ENCODE data around the gene RAET1G.

The RAET1G gene

DNA sequence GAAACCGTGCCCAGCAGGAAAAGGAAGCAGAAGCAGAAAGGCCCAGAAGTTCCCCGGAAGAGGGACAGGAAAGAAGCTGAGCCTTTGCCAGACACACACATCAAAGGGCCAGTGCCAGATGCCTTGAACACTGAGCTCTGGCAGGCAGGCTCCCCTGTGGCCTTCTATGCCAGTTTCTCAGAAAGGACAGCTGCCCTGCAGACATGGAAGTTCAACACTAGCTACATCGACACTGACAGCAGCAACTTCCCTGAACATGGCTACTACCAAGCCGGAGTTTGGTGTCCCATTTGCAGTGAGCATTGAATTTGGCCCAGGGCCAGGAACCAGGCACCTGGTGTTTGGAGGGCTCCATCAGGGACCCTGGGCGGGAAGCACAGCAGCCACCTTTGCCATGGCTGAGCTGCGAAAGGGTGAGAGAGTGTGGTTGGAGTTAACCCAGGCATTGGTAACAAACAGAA, 17.0 kb downstream of the RAET1G start:
- Histone ChIP-seq H3K4me3 (IDR thresholded peaks at IDR 0.05; ENCODE audit: insufficient read depth, low read depth, low read length) (no peak overlapping the region), H4K20me1 (ENCODE audit: insufficient read depth) (no peaks in the 10 kb centered on the region), H3K27ac (no peak overlapping the region), H3K9ac (no peak overlapping the region), H3K36me3 (ENCODE audit: insufficient read depth) (no peaks in the 10 kb centered on the region), H3K79me2 (ENCODE audit: insufficient read depth, low read depth) (no peaks in the 10 kb centered on the region), H3K4me2 (no peak overlapping the region), H2AFZ (ENCODE audit: low read depth) (no peak overlapping the region), H3K4me1 (ENCODE audit: low read depth, poor library complexity, severe bottlenecking) (no peaks in the 10 kb centered on the region), H3K27me3 (ENCODE audit: insufficient read depth, low read depth) (peaks cover 22% of the 10 kb centered on the region; the same call in 1 of the 2 replicates)
- TF ChIP-seq, protein P1, sequence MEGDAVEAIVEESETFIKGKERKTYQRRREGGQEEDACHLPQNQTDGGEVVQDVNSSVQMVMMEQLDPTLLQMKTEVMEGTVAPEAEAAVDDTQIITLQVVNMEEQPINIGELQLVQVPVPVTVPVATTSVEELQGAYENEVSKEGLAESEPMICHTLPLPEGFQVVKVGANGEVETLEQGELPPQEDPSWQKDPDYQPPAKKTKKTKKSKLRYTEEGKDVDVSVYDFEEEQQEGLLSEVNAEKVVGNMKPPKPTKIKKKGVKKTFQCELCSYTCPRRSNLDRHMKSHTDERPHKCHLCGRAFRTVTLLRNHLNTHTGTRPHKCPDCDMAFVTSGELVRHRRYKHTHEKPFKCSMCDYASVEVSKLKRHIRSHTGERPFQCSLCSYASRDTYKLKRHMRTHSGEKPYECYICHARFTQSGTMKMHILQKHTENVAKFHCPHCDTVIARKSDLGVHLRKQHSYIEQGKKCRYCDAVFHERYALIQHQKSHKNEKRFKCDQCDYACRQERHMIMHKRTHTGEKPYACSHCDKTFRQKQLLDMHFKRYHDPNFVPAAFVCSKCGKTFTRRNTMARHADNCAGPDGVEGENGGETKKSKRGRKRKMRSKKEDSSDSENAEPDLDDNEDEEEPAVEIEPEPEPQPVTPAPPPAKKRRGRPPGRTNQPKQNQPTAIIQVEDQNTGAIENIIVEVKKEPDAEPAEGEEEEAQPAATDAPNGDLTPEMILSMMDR (conservative IDR thresholded peaks at IDR 0.05; ENCODE audit: low read depth, low read length) = no peak

DNA sequence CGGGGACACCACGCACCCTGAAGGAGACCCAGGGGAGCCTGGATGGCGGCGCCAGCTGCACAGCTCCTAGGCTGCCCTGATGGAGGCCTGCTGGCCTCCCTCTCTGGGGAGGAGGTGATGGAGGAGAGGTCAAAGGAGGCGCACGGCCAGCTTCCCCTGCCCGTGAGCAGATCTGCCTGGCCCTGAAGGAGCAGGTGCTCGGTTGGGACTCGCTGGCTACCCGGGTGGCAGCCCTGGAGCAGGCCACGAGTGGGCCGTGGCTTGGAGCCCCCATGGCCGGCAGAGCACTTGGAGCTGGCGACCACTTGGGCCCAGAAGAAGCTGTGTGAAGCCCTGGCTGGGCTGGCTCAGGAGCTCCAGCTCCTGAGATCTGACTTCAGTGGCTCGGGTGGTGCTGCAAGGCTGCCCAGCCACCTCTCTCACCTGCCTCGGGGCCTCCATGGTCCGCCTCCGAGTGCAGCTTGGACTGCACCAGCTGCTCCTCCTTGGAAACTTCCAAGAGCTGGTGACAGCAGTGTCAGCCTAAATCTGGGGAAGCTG, 17.5 kb downstream of the RAET1G start:
- TF ChIP-seq, protein P1 (conservative IDR thresholded peaks at IDR 0.05; ENCODE audit: low read depth, low read length) = no peak
- Histone ChIP-seq H3K9ac (no peak overlapping the region), H3K27ac (no peak overlapping the region), H3K36me3 (ENCODE audit: insufficient read depth) (no peaks in the 10 kb centered on the region), H3K27me3 (ENCODE audit: insufficient read depth, low read depth) (peaks cover 17% of the 10 kb centered on the region; the same call in 1 of the 2 replicates), H4K20me1 (ENCODE audit: insufficient read depth) (no peaks in the 10 kb centered on the region), H3K4me2 (no peak overlapping the region), H3K79me2 (ENCODE audit: insufficient read depth, low read depth) (no peaks in the 10 kb centered on the region), H3K4me1 (ENCODE audit: low read depth, poor library complexity, severe bottlenecking) (no peaks in the 10 kb centered on the region), H2AFZ (ENCODE audit: low read depth) (no peak overlapping the region), H3K4me3 (IDR thresholded peaks at IDR 0.05; ENCODE audit: insufficient read depth, low read depth, low read length) (no peak overlapping the region)

DNA sequence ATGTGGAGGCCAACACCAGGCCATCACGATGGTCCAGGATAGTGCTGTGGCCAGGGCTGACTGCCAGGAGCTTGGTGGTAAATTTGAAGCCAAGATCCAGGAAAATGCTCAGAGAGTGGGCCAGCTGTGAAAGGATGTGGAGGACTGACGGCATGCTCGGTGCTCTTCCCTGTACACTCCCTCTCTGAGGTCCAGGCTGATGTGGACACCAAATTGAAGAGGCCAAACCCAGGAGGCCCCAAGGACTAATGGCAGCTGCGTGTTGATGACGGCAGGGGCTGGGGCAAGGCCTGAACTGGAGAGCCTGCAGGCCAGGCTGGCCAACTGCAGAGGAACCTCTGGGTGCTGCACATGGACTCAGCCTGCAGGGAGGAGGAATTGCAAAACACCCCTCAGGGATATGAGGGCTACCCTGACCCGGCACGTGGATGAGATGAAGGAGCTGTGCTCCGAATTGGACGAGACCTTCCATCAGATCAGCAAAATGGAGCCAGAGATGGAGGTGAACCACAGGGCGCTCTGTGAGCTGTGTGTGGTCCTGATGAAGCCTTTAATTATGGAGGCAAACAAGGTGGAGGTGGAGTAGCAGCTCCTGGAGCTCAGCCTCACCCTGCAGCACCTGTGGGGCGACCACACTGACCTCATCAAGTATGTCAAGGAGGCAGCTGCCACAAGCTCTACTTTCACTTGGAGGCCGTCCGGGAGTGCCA, 18.1 kb downstream of the RAET1G start:
- no peaks in the 10 kb centered on the region for H3K4me1 ChIP-seq (ENCODE audit: low read depth, poor library complexity, severe bottlenecking)
- no peaks in the 10 kb centered on the region for H3K36me3 ChIP-seq (ENCODE audit: insufficient read depth)
- H3K27me3 ChIP-seq (ENCODE audit: insufficient read depth, low read depth) = peaks cover 17% of the 10 kb centered on the region; the same call in 1 of the 2 replicates
- H3K4me3 ChIP-seq (IDR thresholded peaks at IDR 0.05; ENCODE audit: insufficient read depth, low read depth, low read length) = no peak overlapping the region
- TF ChIP-seq, protein P1 (conservative IDR thresholded peaks at IDR 0.05; ENCODE audit: low read depth, low read length) = no peak
- no peak overlapping the region for H3K4me2 ChIP-seq
- no peak overlapping the region for H3K9ac ChIP-seq
- H2AFZ ChIP-seq (ENCODE audit: low read depth) = no peak overlapping the region
- no peaks in the 10 kb centered on the region for H3K79me2 ChIP-seq (ENCODE audit: insufficient read depth, low read depth)
- H3K27ac ChIP-seq = no peak overlapping the region
- no peaks in the 10 kb centered on the region for H4K20me1 ChIP-seq (ENCODE audit: insufficient read depth)

DNA sequence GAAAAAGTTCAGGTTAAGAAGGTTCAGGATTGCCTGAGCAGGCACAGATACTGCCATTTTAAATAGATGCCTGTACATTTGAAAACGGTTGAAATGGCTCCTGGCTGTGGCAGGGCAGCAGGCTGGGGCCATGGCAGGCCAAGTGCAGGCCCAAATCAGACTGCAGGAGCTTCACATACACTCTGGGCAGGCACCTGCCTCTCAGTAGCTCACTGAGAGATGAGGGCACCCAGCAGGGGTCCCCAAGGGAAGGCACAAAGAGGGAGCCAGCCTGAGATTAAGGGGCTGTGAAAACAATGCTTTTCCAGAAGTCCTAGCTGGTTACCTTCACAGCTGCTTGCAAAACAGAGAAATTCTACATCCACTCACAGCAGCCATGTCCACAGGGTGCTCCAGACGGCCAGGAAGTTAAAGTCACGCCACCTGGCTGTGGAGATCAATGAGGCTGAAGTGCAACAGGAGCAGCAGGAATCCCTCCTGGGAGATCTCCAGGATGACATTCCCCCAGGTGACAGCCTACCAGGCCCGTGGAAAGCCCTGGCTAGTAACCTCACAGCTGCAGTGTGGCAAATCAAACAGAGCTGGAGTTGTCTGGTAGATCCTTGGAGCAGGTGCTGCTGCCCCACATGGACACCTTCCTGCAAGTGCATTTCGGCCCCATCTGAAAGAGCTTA, 18.8 kb downstream of the RAET1G start:
- H3K27ac ChIP-seq = no peak overlapping the region
- H3K36me3 ChIP-seq (ENCODE audit: insufficient read depth) = no peaks in the 10 kb centered on the region
- H3K79me2 ChIP-seq (ENCODE audit: insufficient read depth, low read depth) = no peaks in the 10 kb centered on the region
- H4K20me1 ChIP-seq (ENCODE audit: insufficient read depth) = no peaks in the 10 kb centered on the region
- peaks cover 13% of the 10 kb centered on the region; the same call in 1 of the 2 replicates for H3K27me3 ChIP-seq (ENCODE audit: insufficient read depth, low read depth)
- TF ChIP-seq, protein P1 (conservative IDR thresholded peaks at IDR 0.05; ENCODE audit: low read depth, low read length) = no peak
- no peak overlapping the region for H3K4me2 ChIP-seq
- no peak overlapping the region for H3K9ac ChIP-seq
- H3K4me1 ChIP-seq (ENCODE audit: low read depth, poor library complexity, severe bottlenecking) = no peaks in the 10 kb centered on the region
- no peak overlapping the region for H2AFZ ChIP-seq (ENCODE audit: low read depth)
- H3K4me3 ChIP-seq (IDR thresholded peaks at IDR 0.05; ENCODE audit: insufficient read depth, low read depth, low read length) = no peak overlapping the region
